HG03064 (cell line): ENCODE data around the gene ALG11.
"Not testable (repeated sequence)": the region's sequence is repeated elsewhere in the genome, so short reads cannot be mapped to it uniquely, and the experiment has no call there.

ENCODE experiments used
- ATAC-seq: cut with Tn5 transposase; IDR thresholded peaks from one replicate; pipeline ENCODE4 v1.9.1; 2021; ENCODE audit warnings: low read depth; ENCODE audit not compliant: unreplicated experiment

The ALG11 gene, protein sequence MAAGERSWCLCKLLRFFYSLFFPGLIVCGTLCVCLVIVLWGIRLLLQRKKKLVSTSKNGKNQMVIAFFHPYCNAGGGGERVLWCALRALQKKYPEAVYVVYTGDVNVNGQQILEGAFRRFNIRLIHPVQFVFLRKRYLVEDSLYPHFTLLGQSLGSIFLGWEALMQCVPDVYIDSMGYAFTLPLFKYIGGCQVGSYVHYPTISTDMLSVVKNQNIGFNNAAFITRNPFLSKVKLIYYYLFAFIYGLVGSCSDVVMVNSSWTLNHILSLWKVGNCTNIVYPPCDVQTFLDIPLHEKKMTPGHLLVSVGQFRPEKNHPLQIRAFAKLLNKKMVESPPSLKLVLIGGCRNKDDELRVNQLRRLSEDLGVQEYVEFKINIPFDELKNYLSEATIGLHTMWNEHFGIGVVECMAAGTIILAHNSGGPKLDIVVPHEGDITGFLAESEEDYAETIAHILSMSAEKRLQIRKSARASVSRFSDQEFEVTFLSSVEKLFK

DNA sequence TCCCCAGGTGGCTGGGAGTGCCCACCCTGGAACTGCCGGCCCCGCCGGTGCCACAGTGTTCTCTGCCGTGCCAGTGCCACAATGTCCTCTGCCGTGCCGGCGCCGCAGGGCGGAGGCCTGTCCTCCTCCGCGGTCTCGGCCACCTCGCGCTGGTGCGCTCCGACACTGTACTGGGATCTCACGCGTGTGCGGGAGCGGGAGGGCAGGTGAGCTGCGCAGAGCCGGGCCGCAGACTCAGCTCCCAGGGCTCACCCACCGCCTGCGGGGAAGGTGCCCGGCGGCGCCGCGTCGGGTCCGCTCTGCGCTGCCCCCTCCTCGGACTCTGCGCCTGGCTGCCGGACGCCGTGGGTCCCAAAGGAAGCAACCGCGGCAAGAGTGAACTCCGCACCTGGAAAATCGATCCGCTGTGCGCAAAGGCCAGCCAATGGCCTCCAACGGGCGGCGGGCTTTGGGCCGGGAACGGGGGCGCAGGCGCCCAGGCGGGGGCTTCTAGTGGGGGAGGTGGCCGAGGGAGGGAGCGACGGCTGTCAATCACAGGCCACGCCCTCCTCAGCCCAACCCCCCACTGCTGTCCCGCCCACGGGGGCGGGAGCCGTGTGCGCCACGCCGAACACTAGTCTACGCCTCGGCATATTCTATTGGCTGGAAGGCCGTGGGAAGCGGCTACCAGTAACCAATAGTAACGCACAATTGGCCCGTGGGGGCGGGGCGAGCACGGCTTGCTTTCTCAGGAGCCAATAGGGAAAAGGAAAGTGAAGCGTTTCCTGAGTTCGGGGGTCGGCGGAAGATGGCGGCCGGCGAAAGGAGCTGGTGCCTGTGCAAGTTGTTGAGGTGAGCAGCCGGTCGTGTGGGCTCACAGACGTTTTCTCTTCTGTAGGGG is at the start of gene ALG11:
TSS of gene ALG11 (plus strand) at position 767 of the 880 bp plus-strand sequence. CDS start at position 788, 21 bp downstream.
- ATAC-seq: peak; percentile 99

DNA sequence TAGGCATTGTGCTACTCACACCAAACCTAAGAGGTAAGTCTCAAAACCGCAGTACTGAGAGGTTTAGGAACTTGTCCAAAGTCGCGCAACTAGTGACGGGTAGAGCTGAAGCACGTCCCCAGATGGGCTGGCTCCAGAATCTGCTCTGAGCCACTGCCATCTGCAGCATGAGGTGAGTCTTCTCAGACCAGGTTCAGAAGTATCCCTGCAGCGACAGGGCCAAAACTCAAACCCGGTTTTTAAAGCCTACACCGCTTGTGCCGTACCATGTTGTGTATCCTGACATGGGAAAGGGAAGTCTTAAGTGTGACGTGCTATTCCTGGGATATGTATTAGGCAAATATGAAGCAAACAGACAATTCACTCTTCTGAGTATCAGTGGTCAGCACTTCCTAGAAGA is 46.0 kb upstream of the ALG11 start:
- ATAC-seq: no peak

DNA sequence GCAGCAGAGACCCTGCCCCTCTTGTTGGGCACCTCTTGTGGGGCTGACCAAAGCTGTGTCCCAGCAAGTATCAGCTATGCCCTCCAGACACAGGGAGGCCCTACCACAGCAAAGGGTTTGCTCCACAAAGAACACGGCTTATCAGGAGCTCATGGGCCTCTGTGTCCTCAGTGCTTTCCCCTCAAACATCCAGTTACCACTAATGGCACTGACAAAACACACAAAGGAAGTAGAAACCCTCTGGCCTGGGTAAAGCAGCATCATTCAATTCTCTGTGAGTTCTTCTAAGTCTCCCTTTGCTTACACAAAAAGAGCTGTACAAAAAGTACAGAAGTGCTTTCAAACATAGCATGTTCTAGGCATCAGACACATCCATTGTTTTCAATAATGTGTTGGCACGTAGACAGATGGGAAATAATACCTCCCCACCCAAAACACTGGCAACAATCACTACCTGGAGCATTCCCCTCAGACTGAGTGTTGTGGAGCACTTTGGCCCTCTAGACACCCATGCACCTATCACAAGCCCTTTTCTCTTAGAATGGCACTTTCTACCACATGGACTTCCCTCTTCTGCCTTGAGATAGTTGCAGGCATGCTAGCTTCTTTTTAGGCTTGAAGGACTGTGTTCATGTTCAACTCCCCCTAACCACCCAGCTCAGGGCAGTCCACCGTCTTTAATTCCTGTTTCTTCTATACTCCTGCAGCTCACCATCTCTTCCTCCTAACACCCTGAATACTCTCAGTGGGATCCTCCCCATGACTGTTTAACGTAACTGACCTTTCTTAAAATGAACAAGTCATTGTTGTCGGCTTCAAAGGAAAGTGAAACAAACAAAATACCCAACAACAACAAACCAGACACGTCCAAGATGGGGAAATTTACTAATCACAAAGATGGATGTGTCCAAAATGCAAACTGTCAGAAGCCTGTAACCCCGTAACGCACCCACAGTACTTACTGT is 44.4 kb upstream of the ALG11 start:
- no peak for ATAC-seq

DNA sequence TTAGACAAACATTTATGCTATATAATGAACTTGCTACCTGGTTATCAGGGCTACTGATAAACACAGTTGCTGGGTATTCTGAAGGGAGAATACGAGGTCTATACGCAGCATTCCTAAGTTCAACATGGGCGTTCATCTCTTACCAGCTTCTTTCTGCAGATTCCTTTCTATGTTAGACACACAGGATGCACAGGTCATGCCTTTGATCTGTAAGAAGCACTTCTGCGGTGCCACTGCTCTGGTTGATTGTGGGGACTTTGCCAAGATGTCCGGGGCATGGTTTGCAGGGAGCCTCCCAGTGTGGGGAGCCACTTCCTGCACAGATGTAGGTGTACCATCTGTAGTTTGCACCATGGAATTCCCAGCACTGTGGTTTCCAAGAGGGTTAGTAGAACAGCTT is 41.8 kb upstream of the ALG11 start:
- ATAC-seq: no peak

DNA sequence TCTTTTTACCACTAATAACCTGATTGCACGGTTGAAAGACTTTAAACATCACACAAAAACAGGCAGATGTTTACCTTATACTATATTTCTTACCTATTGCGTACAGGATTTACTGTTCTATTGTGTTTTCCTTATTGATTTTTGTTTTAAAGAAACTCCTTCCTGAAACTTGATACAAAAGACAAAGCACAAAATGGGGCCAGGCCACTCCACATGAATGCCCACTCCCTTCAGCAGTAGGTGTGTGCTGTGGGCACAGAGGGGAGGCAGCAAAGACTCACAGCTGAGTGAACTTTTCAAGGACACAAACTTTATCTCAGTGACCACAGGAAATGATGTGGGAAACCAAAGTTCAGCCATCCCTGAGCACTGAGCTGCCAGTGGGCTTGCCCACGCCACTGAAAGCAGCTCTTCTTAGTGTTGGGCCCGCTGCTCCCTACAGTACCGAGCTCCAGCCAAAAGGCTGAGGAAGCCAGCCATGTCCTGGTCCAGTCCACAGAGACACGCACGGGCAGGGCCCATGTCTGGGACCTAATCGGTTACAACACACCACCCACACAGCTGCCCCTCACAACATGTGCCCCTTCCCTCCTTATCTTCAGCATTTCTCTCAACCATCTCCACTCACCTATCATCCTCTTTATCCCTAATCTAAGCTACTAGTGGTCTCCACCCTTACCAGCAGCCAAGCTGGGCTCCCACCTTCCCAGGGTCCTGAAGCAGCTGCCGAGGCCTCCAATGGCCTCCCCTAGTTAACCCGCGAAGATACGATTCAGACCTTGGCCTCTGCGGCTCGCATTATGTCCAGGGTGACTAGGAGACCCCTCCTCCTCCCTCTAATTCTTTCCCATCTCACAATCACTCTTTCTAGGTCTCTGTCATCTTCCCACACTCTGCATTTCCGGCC is 40.4 kb upstream of the ALG11 start:
- ATAC-seq: no peak

DNA sequence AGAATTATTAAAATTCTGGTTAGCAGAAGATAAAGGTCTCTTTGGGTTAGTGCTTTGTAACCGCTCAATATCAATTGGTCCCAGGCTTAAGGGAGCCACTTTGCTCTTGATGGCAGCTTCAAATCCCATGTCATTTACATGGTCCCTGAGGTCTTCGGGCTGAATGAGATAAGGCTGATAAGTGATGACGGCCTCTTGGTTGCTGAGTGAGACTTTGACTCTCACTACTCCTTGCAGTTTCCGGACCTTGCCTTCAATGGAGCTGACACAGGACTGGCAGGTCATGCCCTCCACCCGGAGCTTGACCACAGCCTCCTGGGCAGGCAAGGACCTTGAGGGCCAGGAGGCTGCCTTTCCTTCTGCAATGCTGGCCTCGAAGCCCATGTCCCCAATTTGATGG is 37.7 kb upstream of the ALG11 start:
- ATAC-seq: no peak

DNA sequence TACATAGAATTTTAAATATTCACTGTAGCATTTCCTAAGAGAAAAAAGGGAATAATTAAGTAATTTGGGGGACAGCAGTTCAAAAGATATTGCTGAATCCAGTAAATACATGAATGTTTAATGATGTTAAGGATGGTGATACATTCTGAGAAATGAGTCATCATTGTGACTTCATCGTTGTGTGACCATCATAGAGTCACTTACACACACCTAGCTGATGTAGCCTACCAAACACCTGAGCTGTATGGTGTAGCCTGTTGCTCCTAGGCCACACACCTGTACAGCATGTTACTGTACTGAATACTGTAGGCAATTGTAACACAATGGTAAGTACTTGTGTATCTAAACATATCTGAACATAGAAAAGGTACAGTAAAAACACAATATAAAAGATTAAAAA is 35.8 kb upstream of the ALG11 start:
- no peak for ATAC-seq

DNA sequence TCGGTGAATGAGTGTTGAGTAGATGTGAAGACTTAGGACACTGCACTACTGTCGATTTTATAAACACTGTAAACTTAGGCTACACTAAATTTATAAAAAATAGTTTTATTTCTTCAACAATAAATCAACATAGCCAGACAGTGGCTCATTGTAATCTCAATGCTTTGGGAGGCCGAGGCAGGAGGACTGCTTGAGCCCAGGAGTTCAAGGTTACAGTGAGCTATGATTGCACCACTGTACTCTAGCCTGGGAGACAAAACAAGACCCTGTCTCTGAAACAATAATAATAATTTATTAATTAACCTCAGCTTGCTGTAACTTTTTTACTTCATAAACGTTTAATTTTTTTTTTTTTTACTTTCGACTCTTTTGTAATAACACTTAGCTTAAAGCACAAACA is 35.3 kb upstream of the ALG11 start:
- no peak for ATAC-seq

DNA sequence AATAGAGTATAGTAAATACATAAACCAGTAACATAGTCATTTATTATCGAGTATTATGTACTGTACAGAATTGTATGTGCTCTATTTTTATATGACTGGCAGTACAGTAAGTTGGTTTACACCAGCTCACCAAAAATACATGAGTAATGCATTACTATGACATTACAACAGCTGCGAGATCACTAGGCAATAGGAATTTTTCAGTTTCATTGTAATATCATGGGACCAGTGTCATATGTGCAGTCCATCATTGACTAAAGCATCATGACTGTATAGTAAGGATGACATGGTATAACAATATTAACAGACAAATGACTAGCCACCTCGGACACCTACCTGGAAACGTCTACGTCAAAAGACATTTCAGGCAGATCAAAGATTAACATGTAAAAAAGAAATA is 34.6 kb upstream of the ALG11 start:
- ATAC-seq: no peak

DNA sequence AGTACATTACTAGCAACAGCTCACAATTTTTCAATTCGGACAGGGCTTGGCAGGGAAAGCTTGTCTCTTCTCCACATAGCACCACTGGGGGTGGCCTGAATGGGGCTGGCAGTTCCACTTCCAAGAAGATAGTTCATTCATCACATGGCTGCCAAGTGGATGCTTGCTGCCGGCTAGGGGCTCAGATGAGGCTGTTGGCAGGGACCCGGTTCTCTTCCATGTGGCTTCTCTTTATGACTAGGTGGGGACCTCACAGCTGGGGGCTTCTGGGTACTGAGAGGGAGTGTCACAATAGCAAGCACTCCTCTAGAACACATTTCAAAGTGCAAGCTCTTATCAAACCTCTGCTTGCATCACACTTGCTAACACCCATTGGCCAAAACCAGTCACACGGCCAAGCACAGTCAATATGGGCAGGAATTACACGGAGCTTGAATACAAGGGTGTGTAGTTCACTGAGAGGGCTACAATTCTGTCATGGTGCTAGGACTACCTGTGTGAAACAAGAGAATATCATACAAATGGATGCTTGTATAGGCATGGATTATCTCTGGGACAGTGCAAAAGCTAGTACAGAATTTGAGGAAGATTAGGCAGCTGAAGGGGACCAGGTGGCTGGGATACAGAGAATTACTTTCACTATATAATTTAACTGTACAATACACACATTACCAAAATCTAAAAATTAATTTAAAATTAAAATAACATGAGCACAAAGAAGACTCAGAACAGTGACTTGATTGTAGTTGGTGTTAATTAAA is 33.2 kb upstream of the ALG11 start:
- no peak for ATAC-seq

DNA sequence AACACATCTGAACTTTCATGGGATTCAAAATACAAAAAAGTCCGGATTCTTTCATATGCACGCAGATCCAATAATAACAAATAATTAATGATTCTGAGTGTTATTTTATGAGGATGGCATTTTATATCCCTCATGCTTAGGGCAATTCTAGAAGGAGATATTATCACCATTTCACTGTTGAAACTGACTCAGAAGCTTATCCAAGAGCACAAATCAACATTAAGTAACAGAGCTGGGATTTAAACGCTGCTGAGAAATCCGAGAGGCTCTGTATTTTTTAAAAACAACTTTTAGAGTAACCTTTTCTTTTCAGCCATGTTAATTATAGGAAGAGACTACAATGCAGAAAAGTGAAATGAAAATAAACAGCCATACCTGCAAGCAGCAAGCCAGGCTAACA is 31.3 kb upstream of the ALG11 start:
- ATAC-seq: no peak

DNA sequence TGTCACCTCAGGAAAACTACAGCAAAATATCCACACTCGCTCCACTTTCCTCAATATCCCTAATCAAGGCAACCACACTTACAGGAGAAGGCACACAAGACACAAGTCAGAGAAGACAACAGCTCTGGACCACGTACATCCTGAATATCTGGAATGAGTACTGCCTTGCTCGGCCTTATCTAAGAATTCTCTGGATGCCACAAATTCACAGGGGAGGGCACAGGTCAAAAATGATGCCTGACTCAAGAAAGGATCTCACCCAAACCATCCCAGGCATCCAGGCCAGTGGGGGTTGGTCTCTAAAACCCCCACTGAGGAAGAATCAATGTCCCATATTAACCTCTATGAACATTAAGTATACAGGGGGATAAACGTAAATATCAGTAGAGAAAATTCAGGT is 30.8 kb upstream of the ALG11 start:
- no peak for ATAC-seq

DNA sequence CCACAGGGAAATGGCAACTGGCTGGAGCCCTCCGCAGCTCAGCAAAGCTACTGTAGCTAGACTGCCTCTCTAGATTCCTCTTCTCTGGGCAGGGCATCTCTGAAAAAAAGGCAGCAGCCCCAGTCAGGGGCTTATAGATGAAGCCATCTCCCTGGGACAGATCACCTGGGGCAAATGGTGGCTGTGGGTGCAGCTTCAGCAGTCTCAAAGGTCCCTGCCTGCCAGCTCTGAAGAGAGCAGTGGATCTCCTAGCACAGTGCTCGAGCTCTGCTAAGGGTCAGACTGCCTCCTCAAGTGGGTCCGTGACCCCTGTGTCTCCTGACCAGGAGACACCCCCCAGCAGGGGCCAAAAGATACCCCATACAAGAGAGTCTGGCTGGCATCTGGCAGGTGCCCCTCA is 28.9 kb upstream of the ALG11 start:
- not testable (repeated sequence) for ATAC-seq

DNA sequence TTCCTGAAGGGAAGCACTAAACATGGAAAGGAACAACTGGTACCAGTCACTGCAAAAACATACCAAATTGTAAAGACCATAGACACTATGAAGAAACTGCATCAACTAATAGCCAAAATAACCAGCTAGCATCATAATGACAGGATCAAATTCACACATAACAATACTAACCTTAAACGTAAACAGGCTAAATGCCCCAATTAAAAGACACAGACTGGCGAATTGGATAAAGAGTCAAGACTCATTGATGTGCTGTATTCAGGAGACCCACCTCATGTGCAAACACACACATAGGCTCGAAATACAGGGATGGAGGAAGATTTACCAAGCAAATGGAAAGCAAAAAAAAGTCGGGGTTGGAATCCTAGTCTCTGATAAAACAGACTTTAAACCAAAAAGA is 27.3 kb upstream of the ALG11 start:
- not testable (repeated sequence) for ATAC-seq

DNA sequence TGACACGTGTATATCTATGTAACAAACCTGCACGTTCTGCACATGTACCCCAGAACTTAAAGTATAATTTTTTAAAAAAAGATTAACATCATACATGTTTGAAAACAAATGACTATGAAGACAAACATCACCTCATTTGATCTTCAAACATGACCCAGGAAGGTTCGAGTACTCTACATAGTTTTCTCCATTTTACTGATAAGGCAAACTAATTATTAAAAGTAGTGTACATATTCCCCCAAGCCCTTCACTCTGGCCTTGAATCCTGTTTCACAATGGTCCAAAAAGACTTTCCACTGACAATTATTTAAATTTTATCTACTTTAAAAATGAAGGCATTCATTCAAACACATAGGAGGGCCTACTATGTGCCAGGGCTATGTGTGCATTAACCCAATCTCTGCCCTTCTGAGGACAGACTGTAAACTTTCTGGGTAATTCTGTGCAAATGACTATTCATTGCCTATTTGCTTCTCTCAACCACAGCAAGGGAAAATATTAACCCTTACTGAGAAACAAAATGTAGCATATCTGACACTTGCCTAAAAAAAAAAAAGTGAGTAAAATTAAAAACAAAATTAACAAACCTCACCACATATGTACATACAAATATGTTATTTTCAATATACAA is 23.1 kb upstream of the ALG11 start:
- no peak for ATAC-seq

DNA sequence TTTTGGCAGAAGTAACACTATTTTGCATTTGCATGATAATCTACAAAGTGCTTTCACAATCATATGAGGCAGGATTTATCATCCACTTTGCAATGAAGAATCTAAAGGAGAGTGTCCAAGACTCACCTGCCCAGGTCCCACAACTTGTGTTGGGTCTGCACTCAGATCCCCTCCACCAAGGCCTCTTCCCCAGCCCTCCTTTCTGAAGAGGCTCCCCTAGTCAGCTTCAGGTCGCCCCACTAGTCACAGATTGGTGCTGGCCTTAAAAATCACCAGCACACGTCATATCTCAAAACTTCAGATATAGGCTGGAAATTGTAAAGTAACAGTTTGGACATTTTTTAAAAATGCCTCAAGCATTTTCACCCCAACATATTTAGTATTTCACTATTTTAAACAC is 18.5 kb upstream of the ALG11 start:
- no peak for ATAC-seq

DNA sequence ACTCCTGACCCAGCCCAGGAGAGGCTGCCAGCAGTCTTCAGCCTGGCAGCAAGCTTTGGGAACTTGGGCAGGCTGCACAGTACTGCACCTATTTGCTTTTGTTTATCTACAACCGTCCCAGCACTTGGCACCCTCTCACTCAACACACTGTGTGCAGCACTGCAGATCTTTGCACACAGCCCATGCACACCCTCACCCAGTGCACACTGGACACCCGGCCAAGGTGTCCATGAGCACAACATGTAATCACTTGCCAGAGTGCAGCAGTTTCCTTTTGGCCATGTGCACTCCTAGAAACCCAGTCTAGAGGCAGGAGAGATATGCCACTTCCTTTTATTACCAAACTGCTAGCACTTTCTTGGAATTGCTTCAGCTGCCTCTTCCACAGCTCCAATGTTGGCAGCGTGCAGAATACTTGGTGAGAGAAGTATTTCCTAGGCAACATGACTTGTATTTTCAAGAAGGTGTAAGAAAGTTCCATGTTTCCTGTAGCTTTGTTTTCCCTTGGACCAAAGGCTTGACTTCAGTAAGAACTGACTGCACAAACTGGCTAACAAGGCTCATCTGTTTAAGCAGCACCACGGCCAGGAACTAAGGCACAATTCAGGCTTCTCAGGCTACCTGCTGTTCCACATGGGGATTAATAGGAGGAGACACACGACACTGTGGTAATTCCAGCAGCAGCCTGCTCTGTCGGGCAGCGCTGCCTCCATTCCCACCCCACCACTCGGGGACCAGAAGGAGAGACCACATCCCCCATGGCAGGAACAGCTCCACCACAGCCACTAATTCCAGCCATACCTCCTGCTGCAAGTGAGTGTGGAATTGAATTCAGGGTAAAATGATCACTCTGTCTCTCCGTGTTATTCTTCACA is 16.3 kb upstream of the ALG11 start:
- no peak for ATAC-seq
